ENCODE data around the gene AGTPBP1.

DNA sequence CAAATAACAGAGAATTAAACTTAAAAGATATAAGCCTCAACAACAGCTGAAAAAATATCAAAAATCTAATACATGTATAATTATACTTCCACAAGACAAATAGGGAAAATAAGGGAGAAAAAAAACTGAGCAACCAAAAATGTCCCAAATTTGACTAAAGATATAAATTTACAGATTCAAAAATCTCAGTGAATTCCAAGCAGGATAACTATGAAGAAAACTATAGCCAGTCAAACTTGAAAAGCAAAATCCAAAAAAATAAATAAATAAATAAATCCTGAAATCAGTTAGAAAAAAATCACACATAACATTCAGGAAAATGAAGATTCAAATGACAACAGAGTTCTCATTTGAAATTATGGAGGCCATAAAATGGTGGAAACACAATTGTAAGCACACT, 56.7 kb downstream of the AGTPBP1 start:
- TF ChIP-seq CTCF (IDR thresholded peaks at IDR 0.05): no peak
- TF ChIP-seq POLR2A (IDR thresholded peaks at IDR 0.05): no peak
